Stimulated activated CD8-positive, alpha-beta memory T cell treated with anti-CD3 and anti-CD28 coated beads, Interleukin-15, amount 100 ng/mL, for 1 hour (primary cell): ENCODE results near the gene MADD.
A peak's percentile ranks its signal among the peaks of the same experiment; 100 is the strongest.

Experiments used
- DNase-seq: peaks from one replicate; pipeline ENCODE4 v3.0.0-alpha.2; 2020; ENCODE audit warnings: low read depth

The MADD gene

GRCh38 chr11:47269829-47270305, at the start of gene MADD:
MADD (plus strand) TSS chr11:47270133.
- DNase-seq: peak; percentile 80

DNA sequence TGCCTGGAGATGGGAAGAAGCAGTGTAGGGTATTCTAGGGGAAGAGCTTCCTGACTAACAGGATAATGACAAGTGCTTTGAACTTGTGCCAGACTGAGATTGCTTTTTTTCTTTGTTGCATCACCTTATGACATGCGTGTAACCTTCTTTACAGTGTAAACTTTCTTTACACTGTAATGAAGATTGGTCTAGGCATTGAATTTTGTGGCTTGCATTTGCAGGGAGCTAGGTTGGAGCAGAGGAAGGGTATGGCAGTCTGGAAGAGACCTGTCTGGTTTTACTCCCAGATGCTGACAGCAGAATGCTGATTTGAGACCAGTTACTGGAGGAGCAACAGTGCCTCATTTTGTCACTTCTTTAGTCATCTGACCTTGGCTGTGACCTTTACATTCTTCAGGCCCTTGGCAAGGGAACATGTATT, 49.5 kb upstream of the MADD start:
- DNase-seq: no peak

GRCh38 chr11:47222696-47223095, 47.2 kb upstream of the MADD start:
- no peak for DNase-seq

GRCh38 chr11:47225552-47226400, 44.2 kb upstream of the MADD start:
- DNase-seq: no peak

DNA sequence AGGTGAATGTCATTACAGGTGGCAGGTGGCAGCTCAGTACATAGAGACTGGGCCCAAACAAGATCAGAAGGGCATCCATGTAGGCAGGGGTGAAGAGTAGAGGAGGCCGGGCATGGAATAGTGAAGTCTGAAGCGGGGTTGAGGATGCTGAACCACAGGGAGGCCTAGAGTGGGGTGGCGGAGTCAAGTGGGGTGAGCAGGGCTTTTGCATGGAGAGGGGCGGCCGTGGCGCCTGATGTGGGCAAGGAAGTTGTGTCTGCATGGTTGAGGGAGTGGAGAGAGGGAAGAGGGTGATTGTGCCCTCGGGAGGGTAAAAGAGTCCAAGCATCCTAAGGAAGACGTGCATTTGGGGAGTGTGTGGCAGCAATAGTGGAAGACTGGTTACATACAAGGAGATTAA, 40.8 kb upstream of the MADD start:
- no peak for DNase-seq

DNA sequence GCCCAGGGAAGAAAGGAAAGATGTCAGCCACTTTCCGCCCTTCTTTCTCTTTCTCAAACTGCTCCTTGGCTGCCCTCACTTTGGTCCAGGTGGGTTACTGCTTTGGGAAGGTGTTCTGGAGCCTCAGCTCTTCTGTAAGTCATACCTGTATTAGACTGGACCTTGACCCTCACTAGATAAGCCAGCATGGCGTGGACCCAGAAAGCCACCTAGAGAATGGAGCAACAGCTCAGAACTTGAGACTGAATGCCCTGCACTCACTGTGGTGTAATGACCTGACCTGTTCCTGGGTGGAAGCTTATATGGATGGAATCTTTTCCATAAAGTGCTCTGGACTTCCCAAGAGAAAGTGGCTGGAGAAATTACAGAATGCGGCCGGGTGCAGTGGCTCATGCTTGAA, 36.9 kb upstream of the MADD start:
- DNase-seq: no peak

GRCh38 chr11:47233989-47234668, 35.8 kb upstream of the MADD start:
- DNase-seq: no peak

DNA sequence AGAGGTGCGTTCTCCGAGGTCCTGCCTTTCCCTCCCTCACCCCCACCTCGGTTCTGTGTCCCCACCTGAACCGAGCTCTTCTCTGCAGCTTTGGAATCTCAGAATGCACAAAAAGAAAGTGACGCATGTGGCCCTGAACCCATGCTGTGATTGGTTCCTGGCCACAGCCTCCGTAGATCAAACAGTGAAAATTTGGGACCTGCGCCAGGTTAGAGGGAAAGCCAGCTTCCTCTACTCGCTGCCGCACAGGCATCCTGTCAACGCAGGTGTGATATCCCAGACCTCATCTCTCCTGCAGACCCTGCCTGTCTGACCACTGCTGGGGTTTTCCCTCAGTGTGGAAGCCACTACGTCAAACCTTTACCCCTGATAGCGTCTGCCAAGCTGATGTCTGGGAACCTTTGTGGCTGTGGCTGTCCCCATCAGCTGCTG, 35.2 kb upstream of the MADD start:
- DNase-seq: no peak

DNA sequence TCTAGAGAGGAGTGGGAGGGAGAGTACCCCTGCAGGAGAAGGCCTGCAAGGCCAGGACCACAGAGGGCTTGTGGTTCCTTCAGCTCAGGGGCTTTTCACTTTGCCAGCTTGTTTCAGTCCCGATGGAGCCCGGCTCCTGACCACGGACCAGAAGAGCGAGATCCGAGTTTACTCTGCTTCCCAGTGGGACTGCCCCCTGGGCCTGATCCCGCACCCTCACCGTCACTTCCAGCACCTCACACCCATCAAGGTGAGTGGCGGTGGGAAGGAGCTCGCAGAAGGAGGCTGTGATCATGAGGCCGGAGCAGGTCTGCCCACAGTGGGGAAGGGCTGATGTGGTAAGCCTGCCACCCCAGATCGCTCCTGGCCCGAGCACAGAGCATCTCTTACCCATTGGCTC, 34.8 kb upstream of the MADD start:
- no peak for DNase-seq

- DNase-seq: no peak
Measured at GRCh38 chr11:47236482-47236881, 33.5 kb upstream of the MADD start.

GRCh38 chr11:47239852-47240251, 30.1 kb upstream of the MADD start:
- no peak for DNase-seq

DNA sequence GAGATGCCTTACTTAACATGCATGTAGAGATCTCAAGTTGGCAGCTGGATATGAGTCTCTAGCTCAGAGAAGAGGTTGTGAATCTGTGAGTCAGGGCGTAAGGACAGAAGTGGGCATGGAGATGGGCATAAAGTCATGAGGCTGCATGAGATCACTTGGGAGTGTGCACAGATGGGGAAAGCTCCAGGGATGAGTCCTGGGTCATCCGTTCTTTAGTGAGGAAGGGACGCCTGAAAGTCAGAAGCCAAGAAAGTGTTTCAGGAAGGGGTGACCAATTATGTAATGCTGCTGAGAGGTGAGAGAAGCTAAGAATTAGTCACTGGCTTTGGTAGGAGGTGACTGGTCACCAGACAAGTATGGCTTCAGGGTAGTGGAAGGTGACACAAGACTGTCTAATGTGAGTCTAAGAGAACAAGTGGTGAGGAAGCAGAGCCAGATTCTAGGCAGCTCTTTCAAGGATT, 28.1 kb upstream of the MADD start:
- no peak for DNase-seq

DNA sequence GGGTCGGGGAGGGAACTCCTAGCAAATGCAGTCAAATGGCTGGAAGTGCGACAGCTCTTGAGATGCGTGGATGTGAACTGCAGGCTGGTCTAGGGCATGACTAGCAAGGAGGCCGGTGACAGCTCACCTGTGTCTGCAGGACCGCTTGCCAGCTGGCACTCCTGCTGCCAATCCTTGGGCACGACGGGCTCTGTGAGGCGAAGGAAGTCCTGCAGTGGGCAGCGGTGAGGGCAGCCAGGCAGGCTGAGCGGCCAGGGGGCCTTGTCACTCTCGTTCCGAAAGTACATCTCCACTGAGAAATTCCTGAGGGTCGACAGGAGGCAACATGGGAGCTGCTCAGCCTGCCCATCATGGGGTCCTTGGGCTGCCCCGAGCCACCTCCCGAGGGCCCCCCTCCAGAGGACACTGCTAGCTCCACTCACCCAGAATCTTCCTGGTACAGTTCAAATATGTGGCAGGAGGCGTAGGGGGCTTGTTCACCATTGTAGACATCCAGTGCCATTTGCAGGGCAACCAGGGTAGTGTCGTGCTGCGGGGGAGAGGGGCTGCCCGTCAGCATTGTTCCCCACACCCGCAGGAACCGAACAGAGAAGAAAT, 27.2 kb upstream of the MADD start:
- no peak for DNase-seq

DNA sequence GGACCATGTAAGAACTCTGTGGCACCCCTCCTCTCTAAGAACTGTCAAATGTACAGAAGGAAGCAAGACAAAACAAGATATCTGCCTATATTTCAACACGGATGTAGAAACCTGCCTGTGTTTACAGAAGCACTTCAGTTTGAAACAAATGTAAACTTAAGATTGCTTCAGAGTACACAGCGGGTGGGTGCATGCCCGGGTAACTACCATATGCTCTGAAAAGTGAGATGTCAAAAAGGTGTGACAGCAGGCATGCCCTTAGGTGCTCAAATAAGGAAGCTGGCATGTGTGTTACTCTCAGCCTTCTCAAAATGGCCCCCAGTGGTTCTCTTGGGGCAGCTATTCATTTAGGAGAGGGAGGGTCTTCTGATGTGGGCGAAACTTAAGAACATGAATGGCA, 26.5 kb upstream of the MADD start:
- DNase-seq: no peak

DNA sequence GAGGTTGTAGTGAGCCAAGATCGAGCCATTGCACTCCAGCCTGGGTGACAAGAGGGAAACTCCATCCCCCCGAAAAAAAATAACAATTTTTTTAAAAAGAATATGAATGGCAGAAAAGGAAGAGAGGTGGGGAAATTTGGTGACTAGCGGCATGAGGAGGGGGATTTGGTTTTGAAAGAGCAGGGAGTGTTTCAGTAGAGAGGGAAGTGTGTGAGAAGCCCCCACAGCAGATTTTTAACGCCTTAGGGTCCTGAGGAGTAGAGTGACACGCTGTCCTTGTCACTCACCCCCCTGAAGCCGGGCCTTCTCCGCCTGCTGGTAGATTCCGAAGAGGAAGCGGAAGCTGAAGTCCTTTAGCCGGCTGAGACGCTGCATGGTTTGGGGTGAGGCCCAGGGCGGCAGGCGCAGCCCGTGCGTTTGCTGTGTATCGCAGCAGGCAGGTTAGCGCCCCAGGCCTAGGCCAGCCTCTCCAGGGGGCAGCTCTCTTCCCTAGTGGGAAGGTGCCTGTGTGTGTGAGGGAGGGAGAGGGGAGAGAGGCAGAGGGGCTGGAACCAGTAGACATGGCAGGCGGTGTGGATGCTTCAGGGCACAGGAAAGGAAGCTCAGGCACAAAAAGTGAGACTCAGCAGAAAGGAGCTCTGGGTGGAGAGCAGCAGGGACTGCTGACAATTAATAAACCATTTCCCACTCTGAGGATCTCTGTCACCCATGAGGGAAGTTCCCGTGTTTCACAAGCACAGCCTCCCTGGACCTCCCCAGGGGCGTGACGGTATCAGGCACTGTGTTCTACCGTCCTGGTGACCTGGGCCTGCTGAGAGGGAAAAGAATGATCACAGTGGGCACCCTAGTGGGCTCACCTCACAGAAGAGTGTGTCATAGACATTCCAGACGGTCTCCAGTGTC, 25.2 kb upstream of the MADD start:
- no peak for DNase-seq

- no peak for DNase-seq
Measured at GRCh38 chr11:47245611-47246357, 24.1 kb upstream of the MADD start.

DNA sequence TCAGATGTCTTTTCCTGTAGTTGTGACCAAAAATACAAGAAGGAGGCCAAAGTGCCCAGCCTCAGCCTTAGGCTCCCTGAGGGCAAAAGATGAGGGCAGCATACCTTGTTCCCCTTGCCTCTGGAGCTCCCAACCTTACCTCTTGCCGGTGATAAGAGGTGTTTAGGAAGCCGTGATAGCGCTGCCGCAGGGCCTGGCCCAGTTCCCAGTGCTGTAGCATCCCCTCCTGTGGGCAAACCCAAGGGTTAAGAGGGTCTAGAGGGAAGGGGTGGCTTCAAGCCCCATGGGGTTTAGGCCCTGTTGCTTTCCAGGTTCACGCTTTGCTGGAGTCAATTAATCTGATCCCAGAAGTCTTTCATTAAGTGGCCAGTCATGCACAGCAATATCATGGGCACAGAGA, 22.4 kb upstream of the MADD start:
- DNase-seq: no peak

- DNase-seq: no peak
Measured at GRCh38 chr11:47248304-47248663, 21.6 kb upstream of the MADD start.

DNA sequence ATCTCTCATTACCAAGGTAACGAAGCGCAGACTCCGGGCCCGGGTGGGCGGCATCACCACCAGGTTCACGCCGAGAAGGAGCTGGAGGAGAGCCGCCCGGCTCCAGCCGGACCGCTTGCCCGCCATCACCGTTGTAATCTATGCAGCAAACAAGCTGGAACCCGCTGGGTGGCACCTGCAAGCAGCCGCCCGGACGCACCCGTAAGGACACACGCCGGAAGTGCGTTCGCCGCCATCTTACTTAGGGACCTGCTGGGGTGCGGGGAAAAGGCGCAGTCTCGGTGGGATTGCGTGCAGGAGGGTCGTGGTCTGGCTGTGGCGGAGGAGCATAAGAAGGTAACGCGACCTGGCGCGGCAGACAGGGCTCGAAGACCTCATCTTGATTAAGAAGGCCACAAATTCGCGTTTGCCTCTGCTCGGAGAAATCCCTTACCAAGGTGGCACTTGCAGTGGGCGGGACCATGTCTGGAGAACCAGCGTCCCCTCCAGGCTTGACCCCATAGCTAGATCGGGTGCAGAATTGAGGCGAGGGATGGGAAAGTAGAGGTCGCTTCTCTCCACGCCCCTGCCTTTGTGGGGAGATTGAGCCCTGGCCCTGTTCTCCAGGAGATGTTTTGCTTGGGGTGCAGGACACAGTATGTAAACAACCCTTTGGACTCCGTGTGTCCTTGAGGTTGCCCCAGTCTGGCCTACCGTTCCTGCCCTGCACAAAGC, 21.1 kb upstream of the MADD start, which contains the start of gene ACP2:
Gene ACP2 (minus strand): TSS at position 151 of the 714 bp plus-strand sequence. CDS start 25 bp downstream, at position 126.
- peak; percentile 69 for DNase-seq

GRCh38 chr11:47249378-47249715, 20.6 kb upstream of the MADD start:
- DNase-seq: no peak
